Testis (tissue), 3 donors: ENCODE measurements around the gene ARHGAP9. TPM values are rescaled to one million over a fixed set of nuclear protein-coding genes. Genes with fewer than 3 reads are reported as not detected.
A peak's percentile ranks its signal among the peaks of the same experiment; 100 is the strongest.
"Not testable (repeated sequence)": the region's sequence is repeated elsewhere in the genome, so short reads cannot be mapped to it uniquely, and the experiment has no call there.

Experiments
- DNase-seq: peaks from one replicate; pipeline ENCODE4 v3.0.0-alpha.2; 2019
- H3K27ac ChIP-seq, 2 donors: fragments of 200-600 bp; sonication (generic); one replicate each; pipeline ENCODE4 v1.5.1; 2019
- H3K27me3 ChIP-seq: fragments of 200-600 bp; sonication (generic); one replicate; pipeline ENCODE4 v1.5.1; 2019
- H3K36me3 ChIP-seq: fragments of 200-600 bp; sonication (generic); one replicate; pipeline ENCODE4 v1.5.1; 2017; ENCODE audit warnings: low read depth; ENCODE audit errors: missing control alignments
- H3K4me1 ChIP-seq: fragments of 200-600 bp; sonication (generic); one replicate; pipeline ENCODE4 v1.5.1; 2019
- H3K4me3 ChIP-seq, 2 donors: fragments of 200-600 bp; sonication (generic); one replicate each; pipeline ENCODE4 v1.5.1; 2017 to 2019
- H3K9me3 ChIP-seq: fragments of 200-600 bp; sonication (generic); one replicate; pipeline ENCODE4 v1.5.1; 2017
- CTCF ChIP-seq, 3 experiments: fragments of 450-650 bp in 2 of 3; fragments of 200-600 bp in 1 of 3; sonication (generic) in 1 of 3; IDR thresholded peaks; one replicate each; pipeline ENCODE4 v1.5.1; 2016 to 2019; ENCODE audit warnings: antibody characterized with exemption in 3 of 3, mild to moderate bottlenecking in 2 of 3, moderate library complexity in 1 of 3
- POLR2A ChIP-seq: fragments of 450-650 bp; IDR thresholded peaks from one replicate; pipeline ENCODE4 v1.6.1; 2017; ENCODE audit warnings: antibody characterized with exemption, mild to moderate bottlenecking, moderate library complexity
- WGBS, 2 donors: methylation state at CpG; one replicate each; pipeline ENCODE4 v1.1.5; 2018; 5-methylcytosine and 5-hydroxymethylcytosine counted together
- intact Hi-C: fragments of 100-400 bp; cut with DNase I; formaldehyde crosslinking; loops from one replicate; pipeline ENCODE4 v1.15.1; 2023; ENCODE audit warnings: low total_unique reads
- polyA plus RNA-seq: library from polyadenylated mRNA; stranded (reverse); fragments of 350-450 nt; fragmentation: Illumina TruSeq; extraction: RNeasy Lipid Tissue Mini Kit (QIAGEN cat#74804); gene quantifications from one replicate; pipeline ENCODE4 v1.2.3, GENCODE V29; 2014; ENCODE audit warnings: low read depth, low replicate concordance; ENCODE audit not compliant: insufficient read depth
- total RNA-seq, 2 donors: library from RNA; depleted of rRNA; stranded (reverse); fragments of >200 nt; gene quantifications; one replicate each; pipeline ENCODE4 v1.2.3, GENCODE V29; 2016

ARHGAP9 gene
- total and polyA plus RNA-seq, 3 donors from 2014 or later = 24.8 to 111 (median 29.2) TPM

GRCh38 chr12:57519796-57520052 is 40.1 kb upstream of the ARHGAP9 start:
- 0% methylated on average over 3 to 8 of the region's 8 CpGs for WGBS, 2 donors
- Histone ChIP-seq H3K9me3 (no peaks in the 10 kb centered on the region), H3K27ac (peak overlapping the region; percentile 97 to 99), H3K27me3 (no peaks in the 10 kb centered on the region), H3K36me3 (no peaks in the 10 kb centered on the region), H3K4me1 (peaks cover 43% of the 10 kb centered on the region), H3K4me3 (peak overlapping the region; percentile 90 to 97)
- TF ChIP-seq POLR2A (no peak), CTCF (IDR thresholded peaks at IDR 0.05) (no peak)
- intact Hi-C loops = no loop called here
- DNase-seq = no peak

- WGBS, 2 donors = 28 to 32% methylated on average over 7 of the region's 7 CpGs
- Histone ChIP-seq H3K36me3 (no peaks in the 10 kb centered on the region), H3K9me3 (no peaks in the 10 kb centered on the region), H3K4me3 (peak overlapping the region; percentile 90 to 97), H3K27me3 (no peaks in the 10 kb centered on the region), H3K27ac (peak overlapping the region; percentile 97 to 99), H3K4me1 (peaks cover 38% of the 10 kb centered on the region)
- no peak for TF ChIP-seq CTCF (IDR thresholded peaks at IDR 0.05)
- no peak for TF ChIP-seq POLR2A
- DNase-seq = peak; percentile 26
- intact Hi-C loops = no loop called here
These were observed 39.5 kb upstream of the ARHGAP9 start for GRCh38 chr12:57518920-57519795.

- H3K4me3 ChIP-seq = no peak overlapping the region
- H3K27me3 ChIP-seq = no peaks in the 10 kb centered on the region
- H3K36me3 ChIP-seq = no peaks in the 10 kb centered on the region
- H3K9me3 ChIP-seq = no peaks in the 10 kb centered on the region
- DNase-seq = no peak
- TF ChIP-seq POLR2A = no peak
- TF ChIP-seq CTCF (IDR thresholded peaks at IDR 0.05) = no peak
- intact Hi-C loops = no loop called here
- 71 to 84% methylated on average over 8 of the region's 8 CpGs for WGBS, 2 donors
- peaks cover 30% of the 10 kb centered on the region for H3K4me1 ChIP-seq
- peak overlapping the region in 1 of 2 donors; percentile 99 for H3K27ac ChIP-seq
These were observed 38.7 kb upstream of the ARHGAP9 start for GRCh38 chr12:57518176-57518919.

- WGBS, 2 donors = 80 to 82% methylated on average over 10 of the region's 10 CpGs
- peaks cover 28% of the 10 kb centered on the region for H3K4me1 ChIP-seq
- DNase-seq, H3K36me3 ChIP-seq, H3K9me3 ChIP-seq, H3K27me3 ChIP-seq, H3K4me3 ChIP-seq, intact Hi-C loops: not testable (repeated sequence)
- H3K27ac ChIP-seq = peak overlapping the region in 1 of 2 donors; percentile 99
These were observed 38.1 kb upstream of the ARHGAP9 start for GRCh38 chr12:57517718-57518117.

GRCh38 chr12:57517187-57517586 is 37.5 kb upstream of the ARHGAP9 start:
- Histone ChIP-seq H3K27me3 (no peaks in the 10 kb centered on the region), H3K4me1 (peaks cover 28% of the 10 kb centered on the region), H3K36me3 (no peaks in the 10 kb centered on the region), H3K27ac (peak overlapping the region in 1 of 2 donors; percentile 99), H3K9me3 (no peaks in the 10 kb centered on the region), H3K4me3 (no peak overlapping the region)
- 0 to 38% methylated on average over 1 of the region's 1 CpG for WGBS, 2 donors
- DNase-seq = no peak
- intact Hi-C loops = no loop called here
- TF ChIP-seq POLR2A (no peak), CTCF (IDR thresholded peaks at IDR 0.05) (no peak)
